Stimulated activated CD8-positive, alpha-beta memory T cell treated with anti-CD3 and anti-CD28 coated beads, Interleukin-15, amount 100 ng/mL, for 1 hour (primary cell): Measurements from ENCODE around the gene DUS3L.

Experiments used
- DNase-seq: peaks from one replicate; pipeline ENCODE4 v3.0.0-alpha.2; 2020; ENCODE audit warnings: low read depth

The DUS3L gene

DNA sequence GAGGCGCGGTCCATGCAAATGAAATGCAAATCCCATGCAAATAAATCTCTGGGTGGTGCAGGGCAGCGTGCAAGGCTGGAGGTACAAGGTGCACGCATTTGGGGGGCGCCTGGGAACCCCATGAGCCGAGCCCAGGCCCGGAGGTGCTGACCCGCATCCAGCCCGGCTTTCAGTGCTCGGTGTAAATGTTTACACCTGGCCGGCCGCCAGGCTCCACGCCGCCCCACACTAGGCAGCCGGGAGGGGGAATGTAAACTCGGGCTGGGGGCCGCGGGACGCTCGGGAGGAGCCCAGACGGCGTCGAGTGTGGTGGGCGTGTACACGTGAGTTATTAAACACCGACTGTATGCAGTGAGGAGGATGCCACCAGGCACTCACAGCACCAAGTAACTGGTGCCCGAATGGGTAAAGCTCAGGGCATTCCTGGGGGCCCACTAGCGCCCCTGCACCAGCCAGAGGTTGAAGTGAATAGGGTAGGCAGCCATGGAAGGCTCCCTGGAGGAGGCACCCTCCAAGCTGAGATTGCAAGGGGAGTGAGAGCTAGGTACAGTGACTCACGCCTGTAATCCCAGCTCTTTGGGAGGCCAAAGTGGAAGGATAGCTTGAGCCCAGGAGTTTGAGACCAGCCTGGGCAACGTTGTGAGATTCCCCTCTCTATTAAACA, 31.4 kb upstream of the DUS3L start:
- no peak for DNase-seq

DNA sequence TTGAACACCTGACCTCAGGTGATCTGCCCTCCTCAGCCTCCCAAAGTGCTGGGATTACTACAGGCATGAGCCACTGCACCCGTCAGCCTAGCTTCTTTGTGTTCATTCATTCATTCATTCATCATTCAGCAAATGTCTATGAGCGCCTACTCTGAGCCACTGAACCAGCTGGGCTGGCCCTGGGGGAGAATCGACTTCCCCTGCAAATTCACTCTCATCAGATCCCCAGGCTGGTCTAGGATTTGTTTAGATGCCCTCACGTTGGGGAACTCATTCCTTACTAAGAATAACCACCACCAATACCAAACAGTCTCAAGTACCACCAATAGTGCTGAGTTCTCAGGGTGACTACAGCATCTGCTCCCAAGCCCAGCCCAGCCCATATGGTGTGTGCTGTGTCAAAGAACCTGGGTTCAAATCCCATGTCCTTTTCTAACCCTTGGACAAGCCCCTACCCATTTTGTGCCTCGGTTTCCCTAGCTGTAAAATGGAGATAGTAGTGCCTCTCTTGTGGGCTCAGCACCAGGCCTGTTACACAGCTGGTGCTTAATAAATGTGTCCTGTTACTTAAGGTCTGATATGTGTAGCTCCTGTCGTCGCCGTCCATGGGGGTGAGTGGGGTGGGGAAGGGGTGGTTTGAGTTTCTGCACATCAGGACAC, 30.7 kb upstream of the DUS3L start:
- no peak for DNase-seq

DNA sequence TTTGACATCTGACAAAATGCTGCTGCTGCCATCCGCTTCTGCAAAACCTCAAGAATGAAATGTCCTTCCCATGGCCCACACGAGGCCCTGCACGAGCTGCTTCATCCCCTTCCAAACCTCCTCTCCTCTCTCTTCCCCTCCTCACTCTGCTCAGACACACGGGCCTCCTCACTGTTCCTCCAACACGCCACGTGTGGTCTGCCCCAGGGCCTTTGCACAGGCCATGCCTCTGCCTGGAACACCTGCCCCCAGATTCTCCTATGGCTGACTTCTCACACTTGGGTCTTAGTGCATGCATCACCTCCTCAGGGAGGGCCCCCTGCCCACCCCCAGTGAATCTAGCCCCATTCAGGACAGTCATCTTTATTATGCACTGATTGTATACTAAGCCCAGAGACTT, 29.8 kb upstream of the DUS3L start:
- no peak for DNase-seq

DNA sequence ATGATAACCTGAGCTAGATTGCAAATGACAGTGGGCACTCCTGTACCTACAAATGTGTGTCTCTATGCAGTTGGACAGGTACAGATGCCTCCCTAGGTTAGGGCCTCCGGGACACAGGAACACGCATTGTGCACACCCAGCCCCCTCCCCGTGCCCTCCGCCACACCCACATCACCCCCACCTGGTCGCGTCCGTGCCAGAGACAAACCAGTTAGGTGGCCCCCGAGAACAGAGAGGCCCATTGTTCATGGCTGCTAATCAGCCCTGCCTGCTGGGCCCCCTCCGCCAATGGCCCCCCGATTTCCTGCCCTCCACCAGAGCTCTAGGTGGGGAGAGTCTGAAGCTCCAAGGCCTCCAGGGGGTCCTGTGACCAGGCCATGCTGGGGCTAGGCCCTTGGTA, 27.6 kb upstream of the DUS3L start:
- DNase-seq: no peak

DNA sequence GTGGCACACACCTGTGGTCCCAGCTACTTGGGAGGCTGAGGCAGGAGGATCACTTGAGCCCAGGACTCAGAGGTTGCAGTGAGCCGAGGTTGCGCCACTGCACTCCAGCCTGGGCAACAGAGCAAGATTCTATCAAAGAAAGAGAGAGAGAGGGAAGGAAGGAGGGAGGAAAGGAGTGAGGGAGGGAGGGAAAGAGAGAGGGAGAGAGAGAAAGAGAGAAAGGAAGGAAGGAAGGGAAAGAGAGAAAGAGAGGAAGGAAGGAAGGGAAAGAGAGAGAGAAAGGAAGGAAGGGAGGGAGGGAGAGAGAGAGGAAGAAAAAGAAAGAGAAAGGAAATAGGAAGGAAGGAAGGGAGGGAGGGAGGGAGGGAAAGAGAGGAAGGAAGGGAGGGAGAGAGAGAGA, 26.3 kb upstream of the DUS3L start:
- no peak for DNase-seq

DNA sequence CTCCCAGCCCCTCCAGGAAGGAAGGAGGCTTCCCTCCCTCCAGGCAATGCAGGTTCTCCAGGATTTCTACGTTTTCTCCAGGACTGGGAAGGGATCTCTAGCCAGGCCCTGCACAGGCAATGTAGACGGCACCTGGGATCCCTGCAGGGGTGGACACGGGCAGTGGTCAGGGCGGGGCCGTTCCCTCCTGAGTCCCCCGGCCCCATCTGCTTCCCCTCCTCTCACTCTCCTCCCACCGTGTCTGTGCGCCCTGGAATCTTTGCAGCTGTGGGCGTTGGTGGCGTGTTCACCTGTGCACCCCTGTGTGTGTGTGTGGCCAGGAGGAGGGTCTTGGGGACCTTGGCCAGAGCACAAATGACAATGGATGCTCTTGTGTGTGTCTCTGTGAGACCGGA, 23.9 kb upstream of the DUS3L start:
- no peak for DNase-seq

DNA sequence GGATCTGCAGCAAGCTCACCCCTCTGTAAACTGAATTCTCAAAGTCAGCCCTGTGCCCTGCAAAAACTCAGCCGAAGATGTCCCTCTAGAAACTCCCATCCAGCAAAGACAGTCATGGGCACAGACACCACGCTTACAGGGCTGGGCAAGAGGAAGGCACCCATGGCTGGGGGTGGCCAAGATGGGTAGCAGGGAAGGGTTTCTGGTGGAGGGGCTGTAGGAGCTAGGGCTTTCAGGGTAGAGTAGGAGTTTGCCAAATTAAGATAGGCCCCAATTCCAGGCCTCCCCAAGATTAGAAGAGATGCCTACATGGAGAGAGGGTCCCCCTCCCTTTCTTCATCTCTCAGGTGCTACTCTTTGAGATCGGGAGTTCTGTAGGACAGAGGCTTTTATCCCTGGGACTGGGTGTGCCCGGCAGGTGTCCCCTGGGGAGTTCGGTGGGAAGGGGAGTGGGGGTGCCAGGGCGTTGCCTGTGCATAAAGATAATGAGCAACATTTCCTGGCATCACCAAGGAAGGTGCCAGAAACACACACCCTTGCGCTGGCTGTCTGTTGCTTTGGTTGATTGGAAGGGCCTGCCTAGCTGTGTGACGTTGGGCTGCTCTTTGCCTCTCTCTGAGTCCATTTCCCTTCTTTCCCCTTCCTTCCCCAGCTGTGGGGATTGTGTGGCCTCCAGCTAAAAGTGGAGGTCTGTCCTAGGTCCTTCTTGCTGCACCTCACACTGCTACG, 23.3 kb upstream of the DUS3L start:
- no peak for DNase-seq

DNA sequence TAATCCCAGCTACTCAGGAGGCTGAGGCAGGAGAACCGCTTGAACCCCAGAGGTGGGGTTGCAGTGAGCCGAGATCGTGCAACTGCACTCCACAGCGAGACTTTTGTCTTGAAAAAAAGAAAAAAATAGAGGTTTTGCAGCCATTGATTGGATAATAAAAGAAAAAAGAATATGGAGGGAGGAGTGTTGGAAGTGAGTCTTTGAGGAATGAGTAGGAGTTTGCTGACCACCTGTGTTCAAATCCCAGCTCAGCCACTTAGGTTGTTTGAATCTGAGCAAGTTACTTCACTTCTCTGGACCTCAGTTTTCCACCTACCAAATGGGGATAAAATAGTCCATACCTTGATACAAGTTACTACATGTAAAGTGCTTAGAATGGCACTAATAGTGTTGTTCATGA, 20.2 kb upstream of the DUS3L start:
- DNase-seq: no peak

DNA sequence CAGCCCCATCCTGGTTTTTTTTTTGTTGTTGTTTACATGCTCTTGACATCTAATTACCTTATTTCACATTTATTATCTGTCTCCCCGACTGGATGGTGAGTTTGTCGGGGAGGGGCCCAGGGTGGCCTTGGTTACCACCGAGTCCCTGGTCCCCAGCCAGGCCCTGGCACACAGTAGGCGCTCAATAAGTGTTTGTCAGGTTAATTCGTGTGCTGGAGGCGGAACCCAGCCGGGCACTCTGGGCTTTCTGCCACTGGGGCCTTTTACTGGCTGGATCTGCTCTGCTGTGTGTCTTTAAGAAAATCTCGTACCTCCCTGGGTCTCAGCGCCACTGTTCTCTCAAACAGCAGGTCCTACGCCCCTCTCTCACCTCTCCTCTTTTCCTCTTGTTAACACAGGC, 18.5 kb upstream of the DUS3L start:
- DNase-seq: no peak

DNA sequence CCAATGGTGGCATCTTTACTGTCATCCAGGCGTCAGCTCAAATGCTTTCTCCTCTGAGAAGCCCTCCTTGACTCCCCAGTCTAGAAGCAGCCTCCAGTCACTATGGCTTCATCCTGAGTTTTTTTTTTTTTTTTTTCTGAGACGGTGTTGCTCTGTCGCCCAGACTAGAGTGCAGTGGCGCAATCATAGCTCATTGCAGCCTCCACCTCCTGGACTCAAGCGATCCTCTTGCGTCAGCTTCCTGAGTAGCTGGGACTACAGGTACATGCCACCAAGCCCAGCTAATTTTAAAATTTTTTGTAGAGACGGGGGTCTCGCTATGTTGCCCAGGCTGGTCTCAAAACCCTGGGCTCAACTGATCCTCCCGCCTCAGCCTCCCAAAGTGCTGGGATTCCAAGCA, 18.1 kb upstream of the DUS3L start:
- DNase-seq: no peak

DNA sequence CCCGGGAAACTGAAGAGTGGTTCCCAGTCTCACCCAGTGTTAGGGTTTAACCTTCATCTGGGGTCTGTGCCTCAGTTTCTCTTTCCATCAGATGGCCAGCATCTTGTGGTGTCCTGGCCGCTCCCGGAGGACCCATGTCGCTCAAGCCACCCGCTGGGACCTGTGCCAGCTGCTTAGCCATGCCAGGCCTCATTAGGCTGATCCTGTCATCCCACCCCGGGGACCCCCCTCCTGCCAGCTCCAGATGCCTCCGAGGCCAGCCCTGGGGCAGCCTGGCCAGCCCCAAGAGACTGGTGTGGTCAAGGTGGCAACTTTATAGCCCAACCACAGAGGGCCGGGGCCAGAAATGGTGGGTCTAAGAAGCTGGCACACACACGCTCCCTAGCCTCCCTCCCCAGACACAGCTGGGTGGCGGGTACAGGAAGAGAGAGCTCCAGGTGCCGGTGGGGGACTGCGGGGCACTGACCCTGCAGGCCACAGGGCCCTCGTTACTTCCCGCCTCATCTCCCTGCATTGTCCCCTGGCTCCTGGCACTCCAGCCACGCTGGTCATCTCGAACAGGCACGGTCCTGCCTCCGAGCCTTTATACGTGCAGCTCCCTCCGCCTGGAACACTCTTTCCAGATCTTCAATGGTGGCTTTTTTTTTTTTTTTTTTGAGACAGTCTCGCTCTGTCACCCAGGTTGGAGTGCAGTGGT, 17.3 kb upstream of the DUS3L start:
- DNase-seq: no peak

DNA sequence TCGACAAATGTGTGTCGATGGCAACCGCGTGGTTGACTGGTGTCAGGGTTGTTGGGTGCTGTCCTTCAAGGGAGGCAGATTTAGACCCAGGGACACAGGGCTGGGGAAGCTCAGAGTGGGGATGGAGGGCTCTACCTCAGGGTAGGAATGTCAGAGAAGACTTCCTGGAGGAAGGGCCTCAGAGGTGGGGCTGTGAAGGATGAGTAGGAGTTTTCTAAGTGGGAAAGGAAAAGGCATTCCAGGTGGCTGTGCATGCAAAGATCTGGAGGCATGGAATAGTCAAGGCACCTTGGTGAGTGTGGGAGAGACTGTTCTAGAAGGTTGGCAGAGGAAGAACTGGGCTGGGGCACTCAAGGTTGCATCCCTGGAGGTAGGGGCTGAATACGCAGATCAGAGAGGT, 15.9 kb upstream of the DUS3L start:
- DNase-seq: no peak

DNA sequence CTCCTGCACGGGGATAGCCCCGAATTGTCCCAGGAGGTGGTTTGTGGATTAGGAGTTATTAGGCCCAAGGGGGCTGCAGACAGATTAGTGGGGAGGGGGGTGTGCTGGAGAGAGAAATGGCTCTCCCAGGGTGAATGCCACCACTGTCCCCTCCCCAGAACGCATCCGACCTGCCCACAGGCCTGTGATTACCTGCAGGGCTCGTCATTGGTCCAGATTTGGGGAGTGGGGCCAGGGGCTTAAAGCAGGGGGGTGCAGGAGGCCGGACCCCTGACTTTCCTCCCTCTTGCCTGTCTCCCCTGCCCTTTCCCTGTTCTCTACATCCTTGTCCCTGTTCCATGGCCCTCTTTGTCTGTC, 15.1 kb upstream of the DUS3L start:
- no peak for DNase-seq

DNA sequence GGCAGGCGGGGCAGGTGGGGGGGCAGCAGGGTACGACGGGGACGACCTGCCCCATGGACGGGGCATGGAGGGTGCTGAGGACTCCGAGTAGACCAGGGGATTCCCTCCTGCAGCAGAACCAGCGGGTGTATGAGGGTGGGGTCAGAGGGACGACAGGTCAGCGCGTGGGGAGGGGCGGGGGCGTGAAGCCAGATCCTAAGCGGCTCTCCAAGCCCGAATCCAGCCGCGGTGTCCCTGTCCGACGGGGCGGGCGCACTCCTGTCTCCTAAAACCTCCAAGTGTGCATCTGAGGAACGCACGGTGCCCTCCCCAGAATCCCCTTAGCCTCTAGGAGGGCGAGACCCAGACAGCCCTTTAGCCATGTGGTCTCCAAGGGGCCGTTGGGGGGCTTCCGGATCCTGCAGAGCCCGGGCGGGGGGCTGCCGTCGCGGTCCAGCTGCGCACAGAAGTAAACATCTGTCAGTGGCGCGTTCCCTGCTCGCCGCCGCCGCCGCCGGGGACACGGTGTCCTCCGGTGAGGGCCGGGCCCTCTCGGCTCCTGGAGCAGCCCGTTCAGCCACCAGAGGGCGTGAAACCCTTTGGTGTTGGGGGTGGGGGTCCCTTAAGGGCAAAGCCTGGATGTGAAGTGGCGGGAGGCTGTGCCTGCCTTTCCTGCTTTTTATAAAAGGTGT, 14.6 kb upstream of the DUS3L start:
- peak; percentile 34 for DNase-seq

DNA sequence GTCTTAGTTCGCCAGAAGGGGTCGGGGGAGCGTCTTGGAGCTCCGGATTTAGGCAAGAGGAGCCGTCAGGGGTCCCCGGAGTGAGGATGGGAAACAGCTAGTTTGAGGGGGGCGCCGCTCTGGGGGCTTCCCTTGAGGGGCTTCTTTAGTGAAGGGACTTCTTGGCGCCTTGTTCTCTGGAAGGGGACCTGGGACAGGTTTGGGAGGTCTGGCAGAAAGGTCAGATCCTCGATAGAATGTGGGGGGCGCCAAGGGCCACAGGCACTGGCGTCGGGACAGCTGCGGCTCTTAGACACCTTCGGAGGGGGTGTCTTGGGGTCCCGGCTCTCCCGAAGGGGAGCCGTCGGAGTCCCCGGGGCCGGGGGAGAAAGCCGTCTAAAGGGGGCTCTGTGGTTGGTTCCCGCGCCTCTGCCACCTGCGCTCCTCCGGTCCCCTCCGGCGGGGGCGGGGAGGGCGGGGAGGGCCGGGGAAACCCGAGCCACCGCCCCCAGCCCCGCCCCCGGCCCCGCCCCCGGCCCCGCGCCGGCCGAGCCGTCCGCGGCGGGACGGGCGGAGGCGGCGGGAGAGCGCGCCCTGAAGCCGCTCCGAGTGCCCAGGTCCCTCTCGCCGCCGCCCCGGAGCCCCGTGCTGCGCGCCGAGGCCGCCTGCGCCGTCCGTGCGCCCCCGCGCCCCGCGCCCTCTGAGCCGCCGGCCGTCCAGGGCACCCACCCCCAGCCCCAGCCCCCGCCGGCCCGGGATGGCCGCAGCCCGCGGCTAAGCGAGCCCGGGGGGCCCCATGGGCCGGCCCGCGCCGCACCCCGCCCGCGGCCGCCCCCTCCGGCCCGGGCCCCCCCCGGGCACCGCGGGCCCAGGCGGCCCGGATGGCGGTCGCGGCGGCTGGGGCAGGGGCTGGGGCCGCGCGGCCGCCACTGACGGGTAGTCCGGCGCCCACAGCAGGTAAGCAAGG, 13.8 kb upstream of the DUS3L start, which contains the start of gene NRTN:
Gene NRTN, plus strand, starts transcription at position 552 of the 946 bp plus-strand sequence. CDS start 19,099 bp downstream, outside the sequence.
- no peak for DNase-seq

DNA sequence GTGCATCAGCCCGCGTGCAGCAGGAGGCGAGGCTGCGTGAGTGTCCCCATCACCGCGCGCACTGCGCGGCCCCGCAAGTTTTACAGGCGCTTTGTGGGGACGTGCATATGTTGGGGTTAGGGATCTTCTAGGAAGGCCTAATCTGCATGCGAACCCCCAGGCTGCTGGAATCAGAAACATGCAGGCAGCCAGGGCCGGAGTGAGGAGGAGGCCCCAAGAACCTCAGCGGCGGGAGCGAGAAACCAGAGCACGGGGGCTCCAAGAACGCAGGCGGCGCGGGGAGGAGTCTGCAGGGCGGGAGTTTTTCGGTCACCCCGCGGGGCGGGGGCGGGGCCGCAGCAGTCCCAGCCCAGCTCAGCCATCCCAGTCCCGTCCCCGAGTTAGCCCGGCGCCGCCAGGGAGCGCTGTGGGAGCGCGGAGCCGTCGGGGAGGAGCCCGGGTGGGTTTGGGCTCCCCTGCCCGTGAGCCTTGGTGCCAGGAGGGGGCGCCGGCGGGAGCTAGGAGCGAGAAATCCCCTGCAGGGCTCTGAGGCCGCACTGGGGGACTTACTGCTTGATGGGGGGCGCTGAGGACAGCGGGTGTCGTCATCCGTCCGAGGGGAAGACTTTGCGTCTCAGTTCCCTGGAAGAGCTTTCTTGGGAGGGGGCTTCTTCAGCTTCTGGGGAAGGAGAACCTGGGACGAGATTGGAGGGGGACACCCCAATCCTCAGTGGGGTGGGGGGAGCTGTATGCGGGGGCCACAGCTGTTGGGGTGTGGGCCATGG, 13.0 kb upstream of the DUS3L start:
- DNase-seq: peak; percentile 73

DNA sequence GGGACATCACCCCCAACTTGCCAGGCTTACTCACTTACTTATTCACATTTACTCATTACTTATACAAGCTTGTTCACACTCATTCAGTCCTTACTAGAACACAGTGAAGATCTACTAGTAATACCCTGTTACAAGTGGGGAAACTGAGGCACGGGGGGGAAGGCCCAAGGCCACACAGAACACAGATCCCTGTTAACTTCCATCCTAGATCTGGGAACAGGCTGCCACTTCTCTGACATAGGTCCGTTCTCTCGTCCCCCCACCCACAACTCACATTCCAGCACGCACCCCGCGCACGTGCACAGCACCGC, 12.4 kb upstream of the DUS3L start:
- DNase-seq: no peak

DNA sequence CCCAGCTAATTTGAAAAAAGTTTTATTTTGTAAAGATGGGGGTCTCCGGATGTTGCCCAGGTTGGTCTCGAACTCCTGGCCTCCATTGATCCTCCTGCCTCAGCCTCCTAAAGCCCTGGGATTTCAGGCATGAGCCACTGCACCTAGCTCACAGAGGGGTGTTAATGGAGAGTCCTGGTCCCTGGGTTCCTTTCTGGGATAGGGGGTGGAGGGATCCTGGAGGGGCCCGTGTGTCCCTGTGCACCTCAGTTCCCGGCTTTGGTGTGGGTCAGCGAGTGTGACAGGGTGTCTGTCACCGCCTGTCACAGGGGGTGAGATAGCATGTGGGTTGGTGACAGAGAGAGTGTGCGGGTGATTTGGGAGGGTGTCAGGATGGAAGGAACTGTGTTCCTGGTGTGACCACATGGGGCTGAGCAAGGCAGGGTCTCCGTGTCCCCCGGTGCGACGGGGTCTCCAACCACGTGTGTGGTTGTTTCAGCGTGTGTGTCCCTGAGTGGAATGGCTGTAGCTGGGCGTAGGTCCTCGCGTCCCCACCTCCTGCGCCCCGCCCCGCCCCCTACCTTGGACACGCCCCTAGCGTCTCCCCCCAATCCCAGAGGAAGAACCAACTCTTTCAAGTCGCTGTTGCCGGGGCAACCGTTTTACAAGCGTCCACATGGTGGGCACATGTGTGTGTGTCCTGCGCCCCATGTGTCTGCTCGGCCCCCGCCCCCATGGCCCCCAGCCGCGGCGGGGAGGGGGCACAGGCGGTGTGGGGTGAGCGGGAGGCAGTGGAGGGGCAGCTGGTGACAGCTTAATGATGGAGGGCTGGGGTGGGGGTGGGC, 11.0 kb upstream of the DUS3L start:
- DNase-seq: no peak
